KG1 (cell line): ENCODE data around the gene TCTA.

Experiments
- DNase-seq: peaks from one replicate; lab custom pipeline; 2025; lab: John Stamatoyannopoulos, UW

TCTA gene

DNA sequence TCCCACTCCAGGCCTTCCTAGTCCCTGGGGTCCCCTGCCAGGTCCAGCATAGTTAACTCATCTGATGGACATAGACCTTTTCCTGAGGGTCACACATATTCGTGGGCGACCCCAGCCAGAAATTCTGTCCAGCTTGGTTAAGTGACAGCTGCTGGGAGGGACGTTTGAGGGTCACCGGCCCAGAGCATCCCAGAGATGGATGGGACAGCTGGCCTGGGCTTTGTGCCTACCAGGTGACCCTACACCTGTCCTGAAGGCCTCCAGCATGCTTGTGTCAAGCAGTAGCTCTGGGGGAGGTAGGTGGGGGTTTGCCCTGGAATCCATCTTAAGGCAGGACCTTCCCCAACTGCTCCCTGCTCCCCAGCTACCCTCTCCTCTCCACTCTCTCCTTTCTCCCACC, 48.7 kb downstream of the TCTA start:
- DNase-seq, result no peak

DNA sequence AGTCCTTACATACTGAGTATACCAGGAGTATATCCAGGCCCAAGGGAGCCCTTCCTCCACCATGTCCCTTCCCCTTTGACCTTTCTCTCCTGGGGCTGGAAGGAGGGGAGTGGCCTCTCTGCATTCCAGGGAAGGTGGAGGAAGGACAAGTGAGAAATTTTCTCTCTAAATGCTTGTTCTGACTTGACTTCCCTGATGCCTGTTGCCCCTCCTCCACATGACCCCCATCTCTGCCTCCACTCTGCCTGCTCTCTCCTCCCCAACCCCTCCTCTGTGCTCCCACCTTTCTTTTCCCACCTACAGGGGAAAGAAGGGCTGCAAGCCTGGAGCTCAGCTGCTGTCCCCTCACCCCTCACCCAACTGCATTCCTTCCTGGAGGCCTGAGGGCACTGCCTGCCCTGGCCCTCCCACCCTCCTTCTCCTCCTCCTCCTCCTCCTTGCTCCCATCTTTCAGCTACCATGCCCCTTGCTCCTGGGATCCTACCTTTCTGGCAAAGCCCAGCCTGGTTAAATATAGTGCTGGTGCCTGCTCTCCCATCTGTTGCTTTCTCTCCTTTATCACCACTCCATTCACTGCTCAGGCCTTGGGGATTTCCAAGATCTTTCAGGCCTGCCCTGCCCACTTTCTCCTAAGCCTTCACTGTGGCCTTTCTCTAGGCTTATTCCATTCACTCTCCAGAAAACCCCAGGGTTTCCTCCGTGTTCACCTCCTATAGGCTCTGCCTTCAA, 49.4 kb downstream of the TCTA start:
- no peak for DNase-seq

DNA sequence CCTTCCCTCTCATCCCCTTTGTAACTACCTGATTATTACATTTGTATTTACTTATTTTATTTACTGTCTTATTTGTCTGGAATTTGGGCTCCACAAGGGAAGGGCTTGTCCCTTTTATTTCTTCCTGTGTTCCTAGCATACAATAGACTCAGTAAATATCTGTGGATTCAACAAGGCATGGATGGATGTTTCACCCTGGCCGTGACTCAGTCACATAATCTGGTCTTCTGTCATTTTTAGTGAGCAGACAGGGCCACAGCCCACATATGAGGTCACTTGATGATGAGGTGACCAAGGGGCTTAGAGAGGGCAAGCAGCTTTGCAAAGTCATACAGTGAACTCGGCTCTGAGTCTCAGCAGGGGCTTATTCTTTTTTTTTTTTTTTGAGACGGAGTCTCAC, 50.0 kb downstream of the TCTA start:
- DNase-seq, result no peak

DNA sequence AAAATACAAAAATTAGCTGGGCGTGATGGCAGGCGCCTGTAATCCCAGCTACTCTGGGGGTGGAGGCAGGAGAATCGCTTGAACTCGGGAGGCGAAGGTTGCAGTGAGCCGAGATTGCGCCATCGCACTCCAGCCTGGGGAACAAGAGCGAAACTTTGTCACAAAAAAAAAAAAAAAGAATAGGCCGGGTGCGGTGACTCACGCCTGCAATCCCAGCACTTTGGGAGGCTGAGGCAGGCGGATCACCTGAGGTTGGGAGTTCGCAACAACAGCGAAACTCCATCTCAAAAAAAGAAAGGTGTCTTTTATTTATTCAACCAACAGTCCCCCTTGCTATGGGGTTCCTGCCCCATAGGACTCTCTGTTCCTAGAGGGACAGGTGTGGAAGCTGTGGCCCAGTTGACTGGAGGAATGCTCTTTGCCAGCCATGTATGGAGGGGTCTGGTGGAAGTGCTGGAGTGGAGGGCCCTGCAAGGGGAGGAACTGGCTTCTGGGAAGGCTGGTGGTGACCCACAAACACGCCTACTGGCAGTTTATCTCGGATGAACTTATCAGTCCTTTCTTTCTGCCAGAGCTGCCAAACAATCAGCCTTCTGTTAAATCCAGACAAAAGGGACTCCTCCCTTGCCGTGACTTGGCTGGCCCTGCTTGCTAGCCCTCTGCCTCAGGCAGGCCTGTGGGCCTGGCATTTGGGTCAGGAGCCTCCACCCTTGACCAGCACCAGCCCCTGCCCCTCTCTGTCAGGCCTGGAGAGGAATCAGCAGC, 53.2 kb downstream of the TCTA start:
- no peak for DNase-seq
